GDM1 (cell line): ENCODE results near the gene HES4.
"Not testable (repeated sequence)": the region's sequence is repeated elsewhere in the genome, so short reads cannot be mapped to it uniquely, and the experiment has no call there.

Experiments
- DNase-seq: peaks from one replicate; lab custom pipeline; 2025; lab: John Stamatoyannopoulos, UW

Gene HES4

GRCh38 chr1:1033731-1034438 lies 34.0 kb upstream of the HES4 start:
- no peak for DNase-seq

- peak; percentile 64 for DNase-seq
Measured at GRCh38 chr1:1033009-1033587, 33.2 kb upstream of the HES4 start.

- no peak for DNase-seq
Measured at GRCh38 chr1:1032424-1032823, 32.5 kb upstream of the HES4 start.

GRCh38 chr1:1031659-1032235 lies 31.9 kb upstream of the HES4 start:
- no peak for DNase-seq

- not testable (repeated sequence) for DNase-seq
Measured at GRCh38 chr1:1030867-1031658, 31.2 kb upstream of the HES4 start.

- DNase-seq: no peak
Measured at GRCh38 chr1:1027791-1028190, 27.9 kb upstream of the HES4 start.

GRCh38 chr1:1026599-1027413 lies 26.9 kb upstream of the HES4 start:
- DNase-seq: no peak

- no peak for DNase-seq
Measured at GRCh38 chr1:1025730-1026129, 25.8 kb upstream of the HES4 start.

- no peak for DNase-seq
Measured at GRCh38 chr1:1024771-1025699, 25.1 kb upstream of the HES4 start.

GRCh38 chr1:1024149-1024770 lies 24.4 kb upstream of the HES4 start:
- DNase-seq: no peak

- no peak for DNase-seq
Measured at GRCh38 chr1:1023700-1024099, 23.8 kb upstream of the HES4 start.

GRCh38 chr1:1022302-1023009 lies 22.6 kb upstream of the HES4 start:
- no peak for DNase-seq

GRCh38 chr1:1021920-1022259 lies 22.0 kb upstream of the HES4 start:
- no peak for DNase-seq

- DNase-seq: no peak
Measured at GRCh38 chr1:1021010-1021919, 21.4 kb upstream of the HES4 start.

- DNase-seq: no peak
Measured at GRCh38 chr1:1020415-1021009, 20.6 kb upstream of the HES4 start.

- DNase-seq: no peak
Measured at GRCh38 chr1:1020000-1020404, 20.1 kb upstream of the HES4 start, which contains the start of gene AGRN. TSS of gene AGRN (plus strand) at chr1:1020120. CDS start at chr1:1020173, 53 bp downstream.

GRCh38 chr1:1019122-1019999 lies 19.5 kb upstream of the HES4 start:
- DNase-seq: peak; percentile 82
